K562 (cell line): Measurements from ENCODE around the gene PRSS12. TPM values are rescaled to one million over a fixed set of nuclear protein-coding genes. Genes with fewer than 3 reads are reported as not detected.

Experiments
- ATAC-seq: fragments of 200-7000 bp; cut with Tn5 transposase; 3 replicates; pipeline ENCODE4 v1.9.1; 2020; ENCODE audit warnings: moderate library complexity
- BruUV-seq: library from RNA; stranded (reverse); fragments of 400-500 nt; replicated peaks from 2 replicates; lab custom pipeline; 2021; lab: Mats Ljungman, UMichigan
- CTCF ChIA-PET: fragments of 300-600 bp; formaldehyde crosslinking; extraction: SDS; loops from one replicate; lab custom pipeline; 2021; ENCODE audit warnings: low intra/inter-chr PET ratio; lab: Yijun Ruan, JAX
- POLR2A ChIA-PET: fragments of 300-600, 350-650 bp; sonication (Branson Sonifier 250); formaldehyde crosslinking; extraction: SDS; loops from one replicate; lab custom pipeline; 2021; ENCODE audit warnings: antibody characterized with exemption, inconsistent platforms; lab: Yijun Ruan, JAX
- DNase-seq, 4 experiments: peaks; one replicate each; pipeline versions ENCODE4 v3.0.0 to v3.0.0-alpha.2; 2011 to 2018; ENCODE audit warnings: low spot score in 3 of 4, mixed read lengths in 3 of 4; ENCODE audit errors: extremely low read depth in 1 of 4
- FAIRE-seq: peaks from 2 replicates; lab custom pipeline; 2011; peaks lifted over from hg19 to GRCh38; lab: Jason Lieb, UNC
- H2AFZ ChIP-seq: 2 replicates; pipeline ENCODE4 v1.6.0; 2011; ENCODE audit warnings: low read depth, low read length, control low read depth, inconsistent platforms
- H3K27ac ChIP-seq: fragments of 200-600 bp; 3 replicates; pipeline ENCODE4 v1.8.0; 2011; ENCODE audit warnings: low read depth, mild to moderate bottlenecking, control low read depth, inconsistent platforms, low read length, moderate library complexity, mixed read lengths; ENCODE audit errors: extremely low read depth
- H3K27me3 ChIP-seq, 2 experiments: fragments of 300-600 bp in 1 of 2; 2 replicates in 1 of 2; 3 replicates in 1 of 2; pipeline versions ENCODE4 v1.6.0 to v1.8.0; 2011; ENCODE audit warnings: inconsistent platforms in 2 of 2, low read length in 2 of 2, mild to moderate bottlenecking in 1 of 2, mixed read lengths in 1 of 2, moderate library complexity in 1 of 2; ENCODE audit not compliant: control insufficient read depth in 2 of 2, insufficient read depth in 2 of 2
- H3K36me3 ChIP-seq: fragments of 300-600 bp; 3 replicates; pipeline ENCODE4 v1.8.0; 2011; ENCODE audit warnings: mild to moderate bottlenecking, low read length, inconsistent platforms; ENCODE audit not compliant: control insufficient read depth, insufficient read depth
- H3K4me1 ChIP-seq, 2 experiments: fragments of 200-600 bp in 1 of 2; replicated peaks in 1 of 2; 2 replicates in 1 of 2; 3 replicates in 1 of 2; pipeline versions ENCODE4 v1.5.1 to v1.8.0; 2011; ENCODE audit warnings: inconsistent platforms in 2 of 2, low read length in 2 of 2, mild to moderate bottlenecking in 1 of 2, mixed read lengths in 1 of 2, moderate library complexity in 1 of 2; ENCODE audit not compliant: control insufficient read depth in 2 of 2, insufficient read depth in 2 of 2
- H3K4me2 ChIP-seq: 2 replicates; pipeline ENCODE4 v1.6.1; 2011; ENCODE audit warnings: low read length, control low read depth, inconsistent platforms, mixed read lengths; ENCODE audit not compliant: insufficient read depth
- H3K4me3 ChIP-seq: fragments of 200-600 bp; sonication (generic), shearing (Covaris generic); 2 replicates; pipeline ENCODE4 v1.5.1; 2016; ENCODE audit warnings: control low read depth, inconsistent platforms
- H3K79me2 ChIP-seq: fragments of 200-600 bp; 3 replicates; pipeline ENCODE4 v1.8.0; 2011; ENCODE audit warnings: low read length, inconsistent platforms; ENCODE audit not compliant: control insufficient read depth, insufficient read depth
- H3K9ac ChIP-seq, 2 experiments: 2 replicates each; pipeline versions ENCODE4 v1.6.0 to v1.6.1; 2011; ENCODE audit warnings: low read depth in 2 of 2, low read length in 2 of 2, control low read depth in 1 of 2, inconsistent platforms in 1 of 2, mild to moderate bottlenecking in 1 of 2, mixed read lengths in 1 of 2; ENCODE audit not compliant: insufficient read depth in 1 of 2
- H3K9me1 ChIP-seq: one replicate; pipeline ENCODE4 v1.6.0; 2011; ENCODE audit warnings: inconsistent platforms, mild to moderate bottlenecking, low read length, moderate library complexity; ENCODE audit not compliant: control insufficient read depth, insufficient read depth
- H3K9me3 ChIP-seq: replicated peaks from 2 replicates; pipeline ENCODE4 v1.5.1; 2011; ENCODE audit warnings: low read depth, low read length, inconsistent platforms; ENCODE audit not compliant: control insufficient read depth, insufficient read depth
- H4K20me1 ChIP-seq: replicated peaks from 2 replicates; pipeline ENCODE4 v1.6.1; 2011; ENCODE audit warnings: low read length, inconsistent platforms, mixed read lengths; ENCODE audit not compliant: control insufficient read depth, insufficient read depth
- CBX2 ChIP-seq: fragments of 200-600 bp; sonication (generic); IDR thresholded peaks from one replicate; pipeline ENCODE4 v1.6.1; 2012; ENCODE audit warnings: mild to moderate bottlenecking, low read length, inconsistent platforms; ENCODE audit not compliant: insufficient read depth, poor library complexity, severe bottlenecking
- CCNT2 ChIP-seq: IDR thresholded peaks from 2 replicates; pipeline ENCODE4 v1.6.1; 2011; ENCODE audit warnings: borderline replicate concordance, low read depth, mild to moderate bottlenecking, moderate library complexity, mixed read lengths, low read length; ENCODE audit not compliant: insufficient read length; ENCODE audit errors: extremely low read depth
- CHCHD3 ChIP-seq: fragments of 250-450 bp; sonication (Bioruptor Pico); IDR thresholded peaks from 2 replicates; pipeline ENCODE4 v2.1.2; 2022; ENCODE audit warnings: mild to moderate bottlenecking
- FOXA1 ChIP-seq: fragments of 450-650 bp; IDR thresholded peaks from 2 replicates; pipeline ENCODE4 v1.6.1; 2016; ENCODE audit warnings: mild to moderate bottlenecking, borderline replicate concordance
- NCOA4 ChIP-seq: fragments of 450-650 bp; IDR thresholded peaks from 2 replicates; pipeline ENCODE4 v1.6.1; 2018; ENCODE audit warnings: mild to moderate bottlenecking; ENCODE audit not compliant: partially characterized antibody
- NR4A1 ChIP-seq, 2 experiments: fragments of 250-450 bp in 1 of 2; fragments of 450-650 bp in 1 of 2; sonication (Bioruptor Pico) in 1 of 2; IDR thresholded peaks; 2 replicates each; pipeline versions ENCODE4 v1.4.0 to v1.6.1; 2016 to 2020; ENCODE audit warnings: mild to moderate bottlenecking in 2 of 2, missing compliant biosample characterization in 1 of 2, missing genetic modification characterization in 1 of 2, moderate library complexity in 1 of 2
- RBBP5 ChIP-seq: fragments of 200-600 bp; sonication (generic); IDR thresholded peaks from 2 replicates; pipeline ENCODE4 v1.6.1; 2012; ENCODE audit warnings: borderline replicate concordance, mild to moderate bottlenecking, low read length, control low read depth, inconsistent platforms; ENCODE audit not compliant: insufficient read depth, poor library complexity, severe bottlenecking
- RFX5 ChIP-seq: IDR thresholded peaks from 2 replicates; pipeline ENCODE4 v1.6.1; 2011; ENCODE audit warnings: low read depth, mild to moderate bottlenecking, improper control_type of control experiment, low read length
- SAFB2 ChIP-seq: fragments of 200-400 bp; formaldehyde crosslinking; IDR thresholded peaks from 2 replicates; pipeline ENCODE4 v1.6.1; 2018; ENCODE audit warnings: borderline replicate concordance, low read length, low read depth, moderate library complexity; ENCODE audit not compliant: severe bottlenecking
- ZBTB7A ChIP-seq: IDR thresholded peaks from 2 replicates; pipeline ENCODE4 v1.6.1; 2011; ENCODE audit warnings: low read depth, mild to moderate bottlenecking, low read length, moderate library complexity, borderline replicate concordance; ENCODE audit not compliant: control insufficient read depth
- ZC3H4 ChIP-seq: sonication (generic); formaldehyde crosslinking; IDR thresholded peaks from 2 replicates; pipeline ENCODE4 v1.9.0; 2021; ENCODE audit warnings: missing genetic modification reagents, borderline replicate concordance
- ZNF695 ChIP-seq: fragments of 450-650 bp; formaldehyde crosslinking; IDR thresholded peaks from 2 replicates; pipeline ENCODE4 v1.4.0; 2020; ENCODE audit warnings: mild to moderate bottlenecking, moderate library complexity
- WGBS: fragments of 100-300 bp; shearing (Covaris generic); methylation state at CpG from one replicate; pipeline ENCODE4 v1.1.6; 2016; ENCODE audit warnings: low coverage, mixed read lengths; ENCODE audit not compliant: insufficient coverage; ENCODE audit errors: missing lambda C conversion rate; 5-methylcytosine and 5-hydroxymethylcytosine counted together
- in situ Hi-C: fragments of 300-500 bp; cut with MboI; formaldehyde crosslinking; loops from 4 replicates; pipeline ENCODE4 v1.15.0; 2018; ENCODE audit warnings: inconsistent platforms, mixed read lengths
- intact Hi-C: fragments of 100-400 bp; cut with micrococcal nuclease; formaldehyde crosslinking; loops from 2 replicates; pipeline ENCODE4 v1.14.2; 2022
- polyA plus RNA-seq, 8 experiments: library from polyadenylated mRNA; depleted of rRNA in 4 of 8; stranded (reverse) in 5 of 8; unstranded in 3 of 8; fragments of >200 nt; fragmentation: Nextera tagmentation in 2 of 8; fragmentation: Illumina TruSeq in 1 of 8; extraction: Ambion mirVana in 2 of 8; extraction: Trizol in 1 of 8; gene quantifications; 2 replicates each; pipeline versions ENCODE4 v1.2.1 to v1.2.3, GENCODE V29; 2011 to 2014; ENCODE audit warnings: inconsistent platforms in 1 of 8, missing spikeins in 1 of 8
- total RNA-seq, 7 experiments: library from RNA; depleted of rRNA in 6 of 7; stranded (reverse); fragments of >200 nt in 6 of 7; fragmentation: Illumina TruSeq in 2 of 7; extraction: Trizol in 2 of 7; gene quantifications; 2 replicates each; pipeline versions ENCODE4 v1.2.1 to v1.2.3, GENCODE V29; 2011 to 2021; ENCODE audit warnings: low replicate concordance in 1 of 7
- TF ChIP-seq, protein P1 (sequence below): sonication (generic); formaldehyde crosslinking; IDR thresholded peaks from 2 replicates; pipeline ENCODE4 v1.8.1; 2023; ENCODE audit warnings: mild to moderate bottlenecking, missing genetic modification reagents
- TF ChIP-seq, protein P2 (sequence below), 2 experiments: fragments of 150-350 bp in 1 of 2; IDR thresholded peaks; 2 replicates each; pipeline ENCODE4 v1.6.1; 2012 to 2016; ENCODE audit warnings: low read depth in 2 of 2, low read length in 2 of 2, mild to moderate bottlenecking in 1 of 2, moderate library complexity in 1 of 2

The PRSS12 gene
- total and polyA plus RNA-seq, 9 of the 15 experiments (the other 6 are each of a cell fraction or from before 2014, with no cell fraction given), result 0.06 to 0.11 (median 0.09) TPM; not detected in 6

DNA sequence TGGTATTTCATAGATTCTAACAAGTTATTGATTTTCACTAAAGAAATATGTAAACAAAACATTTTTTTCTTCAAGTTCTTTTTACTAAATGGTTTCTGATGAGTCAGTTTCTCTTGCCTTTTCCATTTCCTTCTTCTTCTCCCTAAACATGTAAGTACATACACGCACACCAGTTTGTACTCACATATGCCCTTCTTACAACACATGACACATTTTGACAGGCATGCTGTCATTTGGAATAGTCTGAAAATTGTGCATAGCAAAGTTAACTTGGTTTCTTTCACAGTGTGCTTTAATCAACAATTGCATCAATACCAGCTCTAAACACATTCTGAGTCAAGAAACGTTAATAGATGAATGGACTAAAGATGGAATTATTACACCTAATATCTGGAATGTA is 35.1 kb downstream of the PRSS12 start:
- Histone ChIP-seq H3K4me2 (no peak overlapping the region), H3K36me3 (no peaks in the 10 kb centered on the region), H3K27me3 (no peaks in the 10 kb centered on the region), H3K9me3 (no peaks in the 10 kb centered on the region), H3K9me1 (no peaks in the 10 kb centered on the region), H3K9ac (no peak overlapping the region), H3K4me3 (no peak overlapping the region), H3K79me2 (no peaks in the 10 kb centered on the region), H4K20me1 (no peaks in the 10 kb centered on the region), H3K4me1 (no peaks in the 10 kb centered on the region), H2AFZ (no peak overlapping the region), H3K27ac (no peak overlapping the region)
- WGBS, result 2% methylated on average over 2 of the region's 2 CpGs
- TF ChIP-seq, protein P1, sequence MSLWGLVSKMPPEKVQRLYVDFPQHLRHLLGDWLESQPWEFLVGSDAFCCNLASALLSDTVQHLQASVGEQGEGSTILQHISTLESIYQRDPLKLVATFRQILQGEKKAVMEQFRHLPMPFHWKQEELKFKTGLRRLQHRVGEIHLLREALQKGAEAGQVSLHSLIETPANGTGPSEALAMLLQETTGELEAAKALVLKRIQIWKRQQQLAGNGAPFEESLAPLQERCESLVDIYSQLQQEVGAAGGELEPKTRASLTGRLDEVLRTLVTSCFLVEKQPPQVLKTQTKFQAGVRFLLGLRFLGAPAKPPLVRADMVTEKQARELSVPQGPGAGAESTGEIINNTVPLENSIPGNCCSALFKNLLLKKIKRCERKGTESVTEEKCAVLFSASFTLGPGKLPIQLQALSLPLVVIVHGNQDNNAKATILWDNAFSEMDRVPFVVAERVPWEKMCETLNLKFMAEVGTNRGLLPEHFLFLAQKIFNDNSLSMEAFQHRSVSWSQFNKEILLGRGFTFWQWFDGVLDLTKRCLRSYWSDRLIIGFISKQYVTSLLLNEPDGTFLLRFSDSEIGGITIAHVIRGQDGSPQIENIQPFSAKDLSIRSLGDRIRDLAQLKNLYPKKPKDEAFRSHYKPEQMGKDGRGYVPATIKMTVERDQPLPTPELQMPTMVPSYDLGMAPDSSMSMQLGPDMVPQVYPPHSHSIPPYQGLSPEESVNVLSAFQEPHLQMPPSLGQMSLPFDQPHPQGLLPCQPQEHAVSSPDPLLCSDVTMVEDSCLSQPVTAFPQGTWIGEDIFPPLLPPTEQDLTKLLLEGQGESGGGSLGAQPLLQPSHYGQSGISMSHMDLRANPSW (CRISPR knock-in tag), result no peak
- no peak for TF ChIP-seq RBBP5
- no peak for TF ChIP-seq RFX5
- no peak for TF ChIP-seq FOXA1
- no peak for TF ChIP-seq ZNF695
- TF ChIP-seq CBX2, result no peak
- no peak for TF ChIP-seq ZBTB7A
- TF ChIP-seq ZC3H4 (CRISPR knock-in tag), result no peak
- no peak for TF ChIP-seq NCOA4
- TF ChIP-seq, protein P2, sequence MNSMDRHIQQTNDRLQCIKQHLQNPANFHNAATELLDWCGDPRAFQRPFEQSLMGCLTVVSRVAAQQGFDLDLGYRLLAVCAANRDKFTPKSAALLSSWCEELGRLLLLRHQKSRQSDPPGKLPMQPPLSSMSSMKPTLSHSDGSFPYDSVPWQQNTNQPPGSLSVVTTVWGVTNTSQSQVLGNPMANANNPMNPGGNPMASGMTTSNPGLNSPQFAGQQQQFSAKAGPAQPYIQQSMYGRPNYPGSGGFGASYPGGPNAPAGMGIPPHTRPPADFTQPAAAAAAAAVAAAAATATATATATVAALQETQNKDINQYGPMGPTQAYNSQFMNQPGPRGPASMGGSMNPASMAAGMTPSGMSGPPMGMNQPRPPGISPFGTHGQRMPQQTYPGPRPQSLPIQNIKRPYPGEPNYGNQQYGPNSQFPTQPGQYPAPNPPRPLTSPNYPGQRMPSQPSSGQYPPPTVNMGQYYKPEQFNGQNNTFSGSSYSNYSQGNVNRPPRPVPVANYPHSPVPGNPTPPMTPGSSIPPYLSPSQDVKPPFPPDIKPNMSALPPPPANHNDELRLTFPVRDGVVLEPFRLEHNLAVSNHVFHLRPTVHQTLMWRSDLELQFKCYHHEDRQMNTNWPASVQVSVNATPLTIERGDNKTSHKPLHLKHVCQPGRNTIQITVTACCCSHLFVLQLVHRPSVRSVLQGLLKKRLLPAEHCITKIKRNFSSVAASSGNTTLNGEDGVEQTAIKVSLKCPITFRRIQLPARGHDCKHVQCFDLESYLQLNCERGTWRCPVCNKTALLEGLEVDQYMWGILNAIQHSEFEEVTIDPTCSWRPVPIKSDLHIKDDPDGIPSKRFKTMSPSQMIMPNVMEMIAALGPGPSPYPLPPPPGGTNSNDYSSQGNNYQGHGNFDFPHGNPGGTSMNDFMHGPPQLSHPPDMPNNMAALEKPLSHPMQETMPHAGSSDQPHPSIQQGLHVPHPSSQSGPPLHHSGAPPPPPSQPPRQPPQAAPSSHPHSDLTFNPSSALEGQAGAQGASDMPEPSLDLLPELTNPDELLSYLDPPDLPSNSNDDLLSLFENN (IDR thresholded peaks at IDR 0.05; ENCODE audit: low read depth in 2 of 2, low read length in 2 of 2), result no peak
- no peak for TF ChIP-seq CCNT2
- no peak for TF ChIP-seq SAFB2
- no peak for TF ChIP-seq NR4A1 (CRISPR knock-in tag; IDR thresholded peaks at IDR 0.05)
- no peak for TF ChIP-seq NR4A1 (tag; IDR thresholded peaks at IDR 0.05)
- no peak for TF ChIP-seq CHCHD3 (CRISPR knock-in tag)
- BruUV-seq, result no TSS peak
- ChIA-PET POLR2A (no interaction called here), CTCF (no interaction called here)
- DNase-seq, result no peak
- ATAC-seq, result no peak
- in situ Hi-C loops, result no loop called here
- FAIRE-seq, result no peak
- intact Hi-C loops, result no loop called here
